ENCODE measurements around the gene AIG1.

DNA sequence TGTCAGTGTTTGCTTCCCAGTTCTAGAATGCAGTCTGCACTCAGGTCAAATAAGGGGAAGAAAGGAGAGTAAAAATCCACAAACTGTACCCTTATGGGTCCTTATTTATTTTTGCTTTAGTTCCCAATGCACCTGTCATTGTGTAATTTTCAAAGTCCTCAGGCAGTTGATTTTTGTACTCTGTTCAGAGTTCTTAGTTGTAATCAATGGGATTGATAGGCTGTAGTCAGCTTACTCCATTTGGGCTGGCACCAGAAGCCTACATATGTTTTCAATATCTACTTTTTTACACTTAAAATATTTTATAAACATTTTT lies 18.6 kb downstream of the AIG1 start:
- TF ChIP-seq POLR2A (IDR thresholded peaks at IDR 0.05; ENCODE audit: low read depth, low read length), result no peak
- no peak for TF ChIP-seq POLR2AphosphoS5 (IDR thresholded peaks at IDR 0.05; ENCODE audit: low read depth, low read length)

All from GM12892 (cell line).